ENCODE measurements around the gene ACAP2.
"Not testable (repeated sequence)": the region's sequence is repeated elsewhere in the genome, so short reads cannot be mapped to it uniquely, and the experiment has no call there.

The ACAP2 gene

GRCh38 chr3:195446359-195446758 lies 3.5 kb upstream of the ACAP2 start:
- no peak for DNase-seq (ENCODE audit: low read depth, low spot score)
- H3K27ac ChIP-seq: no peak overlapping the region

GRCh38 chr3:195445885-195446284 lies 3.1 kb upstream of the ACAP2 start:
- DNase-seq (ENCODE audit: low read depth, low spot score): no peak
- H3K27ac ChIP-seq: no peak overlapping the region

GRCh38 chr3:195443391-195443989 lies 670 bp upstream of the ACAP2 start:
- no peak for DNase-seq (ENCODE audit: low read depth, low spot score)
- H3K27ac ChIP-seq: peak overlapping the region; percentile 18

- peak overlapping the region; percentile 85 for H3K27ac ChIP-seq
- DNase-seq (ENCODE audit: low read depth, low spot score): no peak
These were observed 738 bp downstream of the ACAP2 start for GRCh38 chr3:195441992-195442572.

- no peak for DNase-seq (ENCODE audit: low read depth, low spot score)
- H3K27ac ChIP-seq: peak overlapping the region; percentile 85
These were observed 1.3 kb downstream of the ACAP2 start for GRCh38 chr3:195441476-195441991.

GRCh38 chr3:195441051-195441450 lies 1.8 kb downstream of the ACAP2 start:
- H3K27ac ChIP-seq: peak overlapping the region; percentile 85
- DNase-seq (ENCODE audit: low read depth, low spot score): no peak

GRCh38 chr3:195440379-195440778 lies 2.4 kb downstream of the ACAP2 start:
- no peak overlapping the region for H3K27ac ChIP-seq
- DNase-seq (ENCODE audit: low read depth, low spot score): no peak

GRCh38 chr3:195438371-195438770 lies 4.4 kb downstream of the ACAP2 start:
- DNase-seq (ENCODE audit: low read depth, low spot score): peak; percentile 43
- H3K27ac ChIP-seq: peak overlapping the region; percentile 20

GRCh38 chr3:195425849-195426248 lies 17.0 kb downstream of the ACAP2 start:
- no peak for DNase-seq (ENCODE audit: low read depth, low spot score)
- H3K27ac ChIP-seq: no peak overlapping the region

GRCh38 chr3:195423818-195424217 lies 19.0 kb downstream of the ACAP2 start:
- H3K27ac ChIP-seq: no peak overlapping the region
- no peak for DNase-seq (ENCODE audit: low read depth, low spot score)

- DNase-seq (ENCODE audit: low read depth, low spot score): no peak
- H3K27ac ChIP-seq: no peak overlapping the region
These were observed 21.4 kb downstream of the ACAP2 start for GRCh38 chr3:195421400-195421799.

GRCh38 chr3:195416795-195417194 lies 26.0 kb downstream of the ACAP2 start:
- H3K27ac ChIP-seq: peak overlapping the region; percentile 3
- DNase-seq (ENCODE audit: low read depth, low spot score): no peak

- no peak for DNase-seq (ENCODE audit: low read depth, low spot score)
- H3K27ac ChIP-seq: no peak overlapping the region
These were observed 31.0 kb downstream of the ACAP2 start for GRCh38 chr3:195411836-195412235.

- H3K27ac ChIP-seq: no peak overlapping the region
- DNase-seq (ENCODE audit: low read depth, low spot score): no peak
These were observed 32.3 kb downstream of the ACAP2 start for GRCh38 chr3:195410546-195410945.

- no peak for DNase-seq (ENCODE audit: low read depth, low spot score)
- H3K27ac ChIP-seq: no peak overlapping the region
These were observed 35.0 kb downstream of the ACAP2 start for GRCh38 chr3:195407531-195408409.

- no peak for DNase-seq (ENCODE audit: low read depth, low spot score)
- H3K27ac ChIP-seq: no peak overlapping the region
These were observed 37.2 kb downstream of the ACAP2 start for GRCh38 chr3:195405651-195406050.

GRCh38 chr3:195403841-195404408 lies 38.9 kb downstream of the ACAP2 start:
- DNase-seq (ENCODE audit: low read depth, low spot score): no peak
- no peak overlapping the region for H3K27ac ChIP-seq

- DNase-seq (ENCODE audit: low read depth, low spot score): no peak
- no peak overlapping the region for H3K27ac ChIP-seq
These were observed 39.6 kb downstream of the ACAP2 start for GRCh38 chr3:195403244-195403643.

- peak; percentile 8 for DNase-seq (ENCODE audit: low read depth, low spot score)
- no peak overlapping the region for H3K27ac ChIP-seq
These were observed 40.9 kb downstream of the ACAP2 start for GRCh38 chr3:195401943-195402342.

GRCh38 chr3:195398460-195398859 lies 44.4 kb downstream of the ACAP2 start:
- DNase-seq (ENCODE audit: low read depth, low spot score); H3K27ac ChIP-seq: not testable (repeated sequence)

- H3K27ac ChIP-seq: no peak overlapping the region
- no peak for DNase-seq (ENCODE audit: low read depth, low spot score)
These were observed 45.3 kb downstream of the ACAP2 start for GRCh38 chr3:195397524-195397923.
